DOHH2 (cell line): ENCODE measurements around the gene LRRC46.

Experiments
- H3F3A ChIP-seq: fragments of 200-600 bp; sonication (generic), shearing (Covaris generic); 2 replicates; pipeline ENCODE4 v1.6.0; 2016; ENCODE audit warnings: antibody characterized with exemption, mild to moderate bottlenecking; ENCODE audit not compliant: control insufficient read depth, insufficient read depth
- H3K27ac ChIP-seq: fragments of 200-600 bp; sonication (generic); 2 replicates; pipeline ENCODE4 v1.5.1; 2014; ENCODE audit warnings: low read depth, mild to moderate bottlenecking, low read length, moderate library complexity
- H3K27me3 ChIP-seq: fragments of 200-600 bp; sonication (generic); 2 replicates; pipeline ENCODE4 v1.6.1; 2014; ENCODE audit warnings: mild to moderate bottlenecking, low read length, mixed read lengths; ENCODE audit not compliant: control insufficient read depth
- H3K36me3 ChIP-seq: fragments of 200-600 bp; sonication (generic); 2 replicates; pipeline ENCODE4 v1.6.1; 2014; ENCODE audit warnings: mild to moderate bottlenecking, low read length, moderate library complexity, mixed read lengths; ENCODE audit not compliant: control insufficient read depth
- H3K4me1 ChIP-seq: fragments of 200-600 bp; sonication (generic); 2 replicates; pipeline ENCODE4 v1.6.1; 2014; ENCODE audit warnings: mild to moderate bottlenecking, low read length, mixed read lengths; ENCODE audit not compliant: control insufficient read depth
- H3K4me2 ChIP-seq: fragments of 200-600 bp; sonication (generic); 2 replicates; pipeline ENCODE4 v1.6.0; 2014; ENCODE audit warnings: mild to moderate bottlenecking, low read length, moderate library complexity
- H3K4me3 ChIP-seq: fragments of 200-600 bp; sonication (generic); 2 replicates; pipeline ENCODE4 v1.5.1; 2014; ENCODE audit warnings: mild to moderate bottlenecking, low read length, mixed read lengths
- H3K79me2 ChIP-seq: fragments of 200-600 bp; sonication (generic); 2 replicates; pipeline ENCODE4 v1.6.1; 2014; ENCODE audit warnings: mild to moderate bottlenecking, low read length, mixed read lengths; ENCODE audit not compliant: control insufficient read depth
- H3K9me2 ChIP-seq: fragments of 200-600 bp; sonication (generic); replicated peaks from 2 replicates; pipeline ENCODE4 v1.6.1; 2014; ENCODE audit warnings: mild to moderate bottlenecking, low read length, mixed read lengths; ENCODE audit not compliant: control insufficient read depth
- H3K9me3 ChIP-seq: fragments of 200-600 bp; sonication (generic); 2 replicates; pipeline ENCODE4 v1.6.1; 2014; ENCODE audit warnings: antibody characterized with exemption, low read length, mixed read lengths; ENCODE audit not compliant: control insufficient read depth, insufficient read depth
- H4K20me1 ChIP-seq: fragments of 200-600 bp; sonication (generic); 2 replicates; pipeline ENCODE4 v1.6.0; 2014; ENCODE audit warnings: low read depth, mild to moderate bottlenecking, antibody characterized with exemption, low read length, moderate library complexity; ENCODE audit not compliant: control insufficient read depth, insufficient read depth
- EZH2phosphoT487 ChIP-seq: fragments of 200-600 bp; sonication (generic); IDR thresholded peaks from 2 replicates; pipeline ENCODE4 v1.6.1; 2017; ENCODE audit warnings: borderline replicate concordance, mild to moderate bottlenecking, antibody characterized with exemption, low read length, moderate library complexity, mixed read lengths
- TF ChIP-seq, protein P1 (sequence below): fragments of 200-600 bp; sonication (generic); IDR thresholded peaks from one replicate; pipeline ENCODE4 v1.5.1; 2014; ENCODE audit warnings: antibody characterized with exemption, mild to moderate bottlenecking, low read depth, low read length; ENCODE audit not compliant: poor library complexity, severe bottlenecking

Gene LRRC46

DNA sequence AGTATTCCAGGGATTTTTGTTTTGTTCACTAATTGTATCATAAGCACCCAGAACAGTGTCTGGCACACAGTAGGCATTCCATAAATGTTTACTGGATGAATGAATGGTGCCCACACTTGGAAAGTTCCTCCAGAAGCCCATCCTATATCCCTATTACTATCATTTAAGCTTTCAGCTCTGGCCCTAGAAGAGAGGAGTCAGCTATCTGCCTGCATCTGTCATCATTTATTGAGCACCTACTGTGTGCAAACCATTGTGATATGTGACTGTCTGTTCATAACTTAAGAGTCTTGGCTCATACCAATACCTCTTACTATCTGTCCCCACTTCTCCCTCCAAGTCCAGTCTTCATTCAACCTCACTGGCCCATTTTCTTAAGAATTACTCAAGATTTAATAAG is 39.6 kb downstream of the LRRC46 start:
- Histone ChIP-seq H3K9me3 (no peaks in the 10 kb centered on the region), H3K9me2 (no peaks in the 10 kb centered on the region), H3K27ac (no peak overlapping the region), H3K4me3 (no peak overlapping the region), H3K36me3 (no peaks in the 10 kb centered on the region), H3F3A (no peaks in the 10 kb centered on the region), H3K27me3 (peaks cover 35% of the 10 kb centered on the region), H3K79me2 (no peaks in the 10 kb centered on the region), H3K4me1 (peaks cover 16% of the 10 kb centered on the region), H4K20me1 (no peaks in the 10 kb centered on the region), H3K4me2 (no peak overlapping the region)
- TF ChIP-seq, protein P1, sequence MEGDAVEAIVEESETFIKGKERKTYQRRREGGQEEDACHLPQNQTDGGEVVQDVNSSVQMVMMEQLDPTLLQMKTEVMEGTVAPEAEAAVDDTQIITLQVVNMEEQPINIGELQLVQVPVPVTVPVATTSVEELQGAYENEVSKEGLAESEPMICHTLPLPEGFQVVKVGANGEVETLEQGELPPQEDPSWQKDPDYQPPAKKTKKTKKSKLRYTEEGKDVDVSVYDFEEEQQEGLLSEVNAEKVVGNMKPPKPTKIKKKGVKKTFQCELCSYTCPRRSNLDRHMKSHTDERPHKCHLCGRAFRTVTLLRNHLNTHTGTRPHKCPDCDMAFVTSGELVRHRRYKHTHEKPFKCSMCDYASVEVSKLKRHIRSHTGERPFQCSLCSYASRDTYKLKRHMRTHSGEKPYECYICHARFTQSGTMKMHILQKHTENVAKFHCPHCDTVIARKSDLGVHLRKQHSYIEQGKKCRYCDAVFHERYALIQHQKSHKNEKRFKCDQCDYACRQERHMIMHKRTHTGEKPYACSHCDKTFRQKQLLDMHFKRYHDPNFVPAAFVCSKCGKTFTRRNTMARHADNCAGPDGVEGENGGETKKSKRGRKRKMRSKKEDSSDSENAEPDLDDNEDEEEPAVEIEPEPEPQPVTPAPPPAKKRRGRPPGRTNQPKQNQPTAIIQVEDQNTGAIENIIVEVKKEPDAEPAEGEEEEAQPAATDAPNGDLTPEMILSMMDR: no peak

DNA sequence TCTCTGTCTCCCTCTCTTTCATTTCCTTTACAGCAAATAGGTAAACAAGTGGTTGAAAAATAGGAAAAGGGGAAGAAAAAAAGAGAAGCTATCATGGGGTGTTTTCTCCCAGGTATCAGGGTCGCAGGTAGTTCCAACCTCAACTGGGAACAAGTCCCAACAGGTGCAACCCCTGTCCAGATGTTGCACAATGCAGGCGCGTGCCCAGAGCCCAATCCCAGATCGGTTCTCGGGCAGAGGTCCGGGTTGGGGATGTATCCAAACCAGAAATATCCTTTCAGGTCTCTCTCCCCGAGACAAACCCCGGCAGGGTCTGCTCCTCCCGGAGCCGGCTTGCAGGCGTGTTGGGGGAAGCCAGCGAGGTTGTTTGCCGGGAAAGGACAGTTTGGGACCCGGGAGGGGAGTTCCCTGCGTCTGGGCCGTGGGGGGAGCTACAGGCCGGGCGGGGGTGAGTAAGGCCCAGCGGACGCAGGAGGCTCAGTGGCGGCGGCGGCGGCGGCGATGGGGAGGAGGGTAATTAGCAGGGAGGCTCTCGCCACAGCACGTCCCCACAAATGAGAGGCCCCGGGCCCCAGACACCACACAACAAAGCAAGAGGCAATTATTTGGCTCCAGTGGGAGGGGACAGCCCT is 40.7 kb downstream of the LRRC46 start:
- Histone ChIP-seq H3K36me3 (no peaks in the 10 kb centered on the region), H3F3A (no peaks in the 10 kb centered on the region), H3K4me2 (no peak overlapping the region), H3K79me2 (no peaks in the 10 kb centered on the region), H4K20me1 (no peaks in the 10 kb centered on the region), H3K9me3 (no peaks in the 10 kb centered on the region), H3K27me3 (peaks cover 35% of the 10 kb centered on the region), H3K4me1 (peaks cover 16% of the 10 kb centered on the region), H3K27ac (no peak overlapping the region), H3K9me2 (no peaks in the 10 kb centered on the region), H3K4me3 (no peak overlapping the region)
- no peak for TF ChIP-seq EZH2phosphoT487
- TF ChIP-seq, protein P1: no peak

DNA sequence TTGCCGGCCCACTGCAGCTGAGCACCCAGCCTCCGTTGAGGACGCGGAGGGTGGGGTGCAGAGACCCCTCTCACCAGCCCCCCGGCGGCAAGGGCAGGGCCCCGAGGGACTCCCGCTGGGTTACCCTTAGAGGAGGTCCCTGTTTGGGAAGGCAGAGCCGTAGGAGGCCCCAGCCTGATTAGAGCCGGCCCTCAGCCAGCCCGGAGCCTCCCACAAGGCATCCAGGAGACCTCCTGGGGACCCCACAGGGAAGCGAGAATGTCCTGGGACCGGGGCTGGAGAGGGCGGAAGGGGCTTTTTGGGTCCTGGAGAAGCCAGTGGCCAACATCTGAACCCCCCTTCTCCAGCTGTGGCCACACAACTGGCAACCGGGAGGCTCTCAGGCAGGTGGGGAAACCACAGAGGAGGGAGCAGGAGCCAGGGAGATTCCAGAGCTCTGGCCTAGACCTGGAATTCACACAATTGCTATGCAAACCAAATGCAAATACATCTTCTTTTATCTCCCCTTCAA is 41.2 kb downstream of the LRRC46 start:
- Histone ChIP-seq H3K9me2 (no peaks in the 10 kb centered on the region), H3F3A (no peaks in the 10 kb centered on the region), H3K36me3 (no peaks in the 10 kb centered on the region), H3K27me3 (peaks cover 37% of the 10 kb centered on the region), H4K20me1 (no peaks in the 10 kb centered on the region), H3K79me2 (no peaks in the 10 kb centered on the region), H3K9me3 (no peaks in the 10 kb centered on the region), H3K4me2 (no peak overlapping the region), H3K27ac (no peak overlapping the region), H3K4me3 (no peak overlapping the region), H3K4me1 (peaks cover 20% of the 10 kb centered on the region)
- TF ChIP-seq, protein P1: no peak
- TF ChIP-seq EZH2phosphoT487: no peak
